Fibroblast of villous mesenchyme (primary cell): ENCODE measurements around the gene NSA2. TPM values are rescaled to one million over a fixed set of nuclear protein-coding genes. Genes with fewer than 3 reads are reported as not detected.
"Not testable (repeated sequence)": the region's sequence is repeated elsewhere in the genome, so short reads cannot be mapped to it uniquely, and the experiment has no call there.

Experiments used
- DNase-seq: peaks from one replicate; pipeline ENCODE4 v3.0.0-alpha.2; 2010; ENCODE audit warnings: low read depth
- H3K4me3 ChIP-seq: 2 replicates; pipeline ENCODE4 v1.5.1; 2011; ENCODE audit warnings: low read depth, mild to moderate bottlenecking, low read length
- total RNA-seq: library from RNA; depleted of rRNA; stranded (reverse); fragments of >200 nt; gene quantifications from 2 replicates; pipeline ENCODE4 v1.2.3, GENCODE V29; 2012
- TF ChIP-seq, protein P1 (sequence below): IDR thresholded peaks from 2 replicates; pipeline ENCODE4 v1.5.1; 2012; ENCODE audit warnings: low read depth, mild to moderate bottlenecking, low read length; ENCODE audit not compliant: insufficient read depth

The NSA2 gene
- 66.1 and 74.4 TPM in 2 replicates for total RNA-seq

GRCh38 chr5:74766849-74767578, at the start of gene NSA2, which contains the start of gene GFM2:
TSS of gene NSA2 (plus strand) at chr5:74767249. CDS start at chr5:74767361, 112 bp downstream.
TSS of gene GFM2 (minus strand) at chr5:74767117. CDS start at chr5:74763742, 3,375 bp downstream.
- TF ChIP-seq, protein P1, sequence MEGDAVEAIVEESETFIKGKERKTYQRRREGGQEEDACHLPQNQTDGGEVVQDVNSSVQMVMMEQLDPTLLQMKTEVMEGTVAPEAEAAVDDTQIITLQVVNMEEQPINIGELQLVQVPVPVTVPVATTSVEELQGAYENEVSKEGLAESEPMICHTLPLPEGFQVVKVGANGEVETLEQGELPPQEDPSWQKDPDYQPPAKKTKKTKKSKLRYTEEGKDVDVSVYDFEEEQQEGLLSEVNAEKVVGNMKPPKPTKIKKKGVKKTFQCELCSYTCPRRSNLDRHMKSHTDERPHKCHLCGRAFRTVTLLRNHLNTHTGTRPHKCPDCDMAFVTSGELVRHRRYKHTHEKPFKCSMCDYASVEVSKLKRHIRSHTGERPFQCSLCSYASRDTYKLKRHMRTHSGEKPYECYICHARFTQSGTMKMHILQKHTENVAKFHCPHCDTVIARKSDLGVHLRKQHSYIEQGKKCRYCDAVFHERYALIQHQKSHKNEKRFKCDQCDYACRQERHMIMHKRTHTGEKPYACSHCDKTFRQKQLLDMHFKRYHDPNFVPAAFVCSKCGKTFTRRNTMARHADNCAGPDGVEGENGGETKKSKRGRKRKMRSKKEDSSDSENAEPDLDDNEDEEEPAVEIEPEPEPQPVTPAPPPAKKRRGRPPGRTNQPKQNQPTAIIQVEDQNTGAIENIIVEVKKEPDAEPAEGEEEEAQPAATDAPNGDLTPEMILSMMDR, result no peak

GRCh38 chr5:74717596-74717995, 49.5 kb upstream of the NSA2 start:
- TF ChIP-seq, protein P1, result no peak
- DNase-seq, result no peak

More at GRCh38 chr5:74766849-74767578, at the start of gene NSA2, which contains the start of gene GFM2:
- DNase-seq, result peak; percentile 96
- H3K4me3 ChIP-seq, result peak within 1 kb of the TSS; percentile 100

GRCh38 chr5:74722271-74722670, 44.8 kb upstream of the NSA2 start:
- TF ChIP-seq, protein P1, result no peak
- DNase-seq, result no peak

More at GRCh38 chr5:74717596-74717995, 49.5 kb upstream of the NSA2 start:
- H3K4me3 ChIP-seq, result no peak overlapping the region

GRCh38 chr5:74725331-74725730, 41.7 kb upstream of the NSA2 start:
- peak; percentile 70 for DNase-seq
- no peak overlapping the region for H3K4me3 ChIP-seq
- TF ChIP-seq, protein P1, result no peak

More at GRCh38 chr5:74722271-74722670, 44.8 kb upstream of the NSA2 start:
- no peak overlapping the region for H3K4me3 ChIP-seq

DNA sequence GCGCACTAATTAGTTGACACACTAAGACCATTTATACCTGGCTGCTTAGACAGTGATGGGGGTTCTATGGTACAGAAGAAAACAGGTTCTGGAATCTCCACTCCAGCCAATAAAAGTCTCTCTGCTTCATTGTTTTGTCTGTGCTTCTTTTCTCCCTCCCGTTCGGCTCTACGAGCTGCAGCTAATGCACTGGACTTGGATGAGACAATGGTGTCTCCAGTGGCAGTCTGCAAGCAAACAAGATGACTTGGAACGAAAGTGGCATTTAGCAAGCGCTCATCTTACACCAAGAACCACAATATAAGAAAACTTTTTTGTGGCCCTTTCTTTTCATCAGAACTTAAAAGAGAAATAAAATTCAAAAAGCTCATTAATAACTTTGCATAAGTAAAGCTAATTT, 30.3 kb upstream of the NSA2 start:
- TF ChIP-seq, protein P1, result no peak
- DNase-seq, result no peak
- no peak overlapping the region for H3K4me3 ChIP-seq

DNA sequence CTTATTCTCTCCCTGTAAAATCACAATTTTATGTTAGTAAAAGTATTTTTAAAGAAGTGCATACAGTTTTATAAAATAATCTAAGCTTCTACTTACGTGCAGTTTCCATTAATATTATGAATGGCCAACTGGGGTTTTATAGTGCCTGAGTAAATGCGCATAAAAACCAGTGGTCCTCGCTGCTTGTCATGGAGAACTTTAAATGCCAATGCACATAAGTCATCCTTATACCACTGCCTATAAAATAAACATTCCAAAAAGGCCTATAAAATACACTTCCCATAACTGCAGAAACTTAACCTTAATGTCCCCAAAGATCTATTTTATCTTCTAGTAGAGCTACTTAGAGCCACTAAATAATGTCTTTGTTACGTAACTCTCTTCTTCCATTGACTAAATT, 28.6 kb upstream of the NSA2 start:
- TF ChIP-seq, protein P1, result no peak
- no peak overlapping the region for H3K4me3 ChIP-seq
- peak; percentile 17 for DNase-seq

- not testable (repeated sequence) for DNase-seq, H3K4me3 ChIP-seq
These were observed 18.3 kb upstream of the NSA2 start for GRCh38 chr5:74748742-74749141.
